ENCODE results near the gene HOXA5.
A peak's percentile ranks its signal among the peaks of the same experiment; 100 is the strongest.

HOXA5 gene

DNA sequence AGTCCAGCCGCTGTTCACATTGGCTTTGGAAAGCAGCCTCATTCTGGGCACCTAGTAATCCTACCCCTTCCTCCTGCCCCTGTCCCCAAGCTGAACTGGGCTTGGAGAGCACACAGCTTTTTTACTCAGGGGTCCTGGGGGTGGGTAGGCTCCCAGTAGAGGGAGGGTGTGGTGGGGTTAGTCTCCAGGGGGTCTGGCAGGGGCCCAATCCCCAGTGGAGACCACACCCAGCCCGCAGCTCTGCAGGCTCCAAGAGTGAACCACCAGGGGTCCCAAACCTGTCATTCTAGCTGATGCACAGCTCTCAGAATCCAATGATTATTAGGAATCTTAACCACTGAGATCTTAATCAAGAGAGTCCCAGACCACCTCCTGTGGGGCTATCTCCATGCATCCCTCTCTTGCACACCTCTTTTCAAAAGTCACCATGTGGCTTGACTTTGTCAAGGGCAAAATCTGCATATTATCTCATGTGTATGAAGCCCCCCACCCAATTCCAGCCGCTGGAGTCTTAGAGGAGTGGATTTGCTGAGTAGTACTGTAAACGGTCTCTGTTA is 38.9 kb upstream of the HOXA5 start (continued):
- TF ChIP-seq ZNF670 (tag by site-specific recombination; IDR thresholded peaks at IDR 0.05; ENCODE audit: low read depth): no peak
- TF ChIP-seq, protein P1, sequence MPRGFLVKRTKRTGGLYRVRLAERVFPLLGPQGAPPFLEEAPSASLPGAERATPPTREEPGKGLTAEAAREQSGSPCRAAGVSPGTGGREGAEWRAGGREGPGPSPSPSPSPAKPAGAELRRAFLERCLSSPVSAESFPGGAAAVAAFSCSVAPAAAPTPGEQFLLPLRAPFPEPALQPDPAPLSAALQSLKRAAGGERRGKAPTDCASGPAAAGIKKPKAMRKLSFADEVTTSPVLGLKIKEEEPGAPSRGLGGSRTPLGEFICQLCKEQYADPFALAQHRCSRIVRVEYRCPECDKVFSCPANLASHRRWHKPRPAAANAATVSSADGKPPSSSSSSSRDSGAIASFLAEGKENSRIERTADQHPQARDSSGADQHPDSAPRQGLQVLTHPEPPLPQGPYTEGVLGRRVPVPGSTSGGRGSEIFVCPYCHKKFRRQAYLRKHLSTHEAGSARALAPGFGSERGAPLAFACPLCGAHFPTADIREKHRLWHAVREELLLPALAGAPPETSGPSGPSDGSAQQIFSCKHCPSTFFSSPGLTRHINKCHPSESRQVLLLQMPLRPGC (tag by site-specific recombination; IDR thresholded peaks at IDR 0.05): no peak
- TF ChIP-seq ZNF768 (tag by site-specific recombination; IDR thresholded peaks at IDR 0.05): no peak
- TF ChIP-seq IKZF3 (tag by site-specific recombination; IDR thresholded peaks at IDR 0.05): peak; percentile 12; the same call in 1 of the 2 replicates
- TF ChIP-seq, protein P2, sequence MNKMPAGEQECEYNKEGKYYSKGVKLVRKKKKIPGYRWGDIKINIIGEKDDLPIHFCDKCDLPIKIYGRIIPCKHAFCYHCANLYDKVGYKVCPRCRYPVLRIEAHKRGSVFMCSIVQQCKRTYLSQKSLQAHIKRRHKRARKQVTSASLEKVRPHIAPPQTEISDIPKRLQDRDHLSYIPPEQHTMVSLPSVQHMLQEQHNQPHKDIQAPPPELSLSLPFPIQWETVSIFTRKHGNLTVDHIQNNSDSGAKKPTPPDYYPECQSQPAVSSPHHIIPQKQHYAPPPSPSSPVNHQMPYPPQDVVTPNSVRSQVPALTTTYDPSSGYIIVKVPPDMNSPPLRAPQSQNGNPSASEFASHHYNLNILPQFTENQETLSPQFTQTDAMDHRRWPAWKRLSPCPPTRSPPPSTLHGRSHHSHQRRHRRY (tag by site-specific recombination; IDR thresholded peaks at IDR 0.05): no peak
- no peak for TF ChIP-seq ZNF837 (tag by site-specific recombination; IDR thresholded peaks at IDR 0.05)
- TF ChIP-seq ZNF433 (tag by site-specific recombination; IDR thresholded peaks at IDR 0.05; ENCODE audit: low read depth): no peak
- TF ChIP-seq, protein P3, sequence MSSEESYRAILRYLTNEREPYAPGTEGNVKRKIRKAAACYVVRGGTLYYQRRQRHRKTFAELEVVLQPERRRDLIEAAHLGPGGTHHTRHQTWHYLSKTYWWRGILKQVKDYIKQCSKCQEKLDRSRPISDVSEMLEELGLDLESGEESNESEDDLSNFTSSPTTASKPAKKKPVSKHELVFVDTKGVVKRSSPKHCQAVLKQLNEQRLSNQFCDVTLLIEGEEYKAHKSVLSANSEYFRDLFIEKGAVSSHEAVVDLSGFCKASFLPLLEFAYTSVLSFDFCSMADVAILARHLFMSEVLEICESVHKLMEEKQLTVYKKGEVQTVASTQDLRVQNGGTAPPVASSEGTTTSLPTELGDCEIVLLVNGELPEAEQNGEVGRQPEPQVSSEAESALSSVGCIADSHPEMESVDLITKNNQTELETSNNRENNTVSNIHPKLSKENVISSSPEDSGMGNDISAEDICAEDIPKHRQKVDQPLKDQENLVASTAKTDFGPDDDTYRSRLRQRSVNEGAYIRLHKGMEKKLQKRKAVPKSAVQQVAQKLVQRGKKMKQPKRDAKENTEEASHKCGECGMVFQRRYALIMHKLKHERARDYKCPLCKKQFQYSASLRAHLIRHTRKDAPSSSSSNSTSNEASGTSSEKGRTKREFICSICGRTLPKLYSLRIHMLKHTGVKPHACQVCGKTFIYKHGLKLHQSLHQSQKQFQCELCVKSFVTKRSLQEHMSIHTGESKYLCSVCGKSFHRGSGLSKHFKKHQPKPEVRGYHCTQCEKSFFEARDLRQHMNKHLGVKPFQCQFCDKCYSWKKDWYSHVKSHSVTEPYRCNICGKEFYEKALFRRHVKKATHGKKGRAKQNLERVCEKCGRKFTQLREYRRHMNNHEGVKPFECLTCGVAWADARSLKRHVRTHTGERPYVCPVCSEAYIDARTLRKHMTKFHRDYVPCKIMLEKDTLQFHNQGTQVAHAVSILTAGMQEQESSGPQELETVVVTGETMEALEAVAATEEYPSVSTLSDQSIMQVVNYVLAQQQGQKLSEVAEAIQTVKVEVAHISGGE (tag by site-specific recombination; conservative IDR thresholded peaks at IDR 0.05; ENCODE audit: low read depth): no peak
- no peak for TF ChIP-seq ZFP41 (tag by site-specific recombination; IDR thresholded peaks at IDR 0.05; ENCODE audit: borderline replicate concordance)
- no peak for TF ChIP-seq ZEB2 (tag by site-specific recombination; IDR thresholded peaks at IDR 0.05)
- TF ChIP-seq, protein P4, sequence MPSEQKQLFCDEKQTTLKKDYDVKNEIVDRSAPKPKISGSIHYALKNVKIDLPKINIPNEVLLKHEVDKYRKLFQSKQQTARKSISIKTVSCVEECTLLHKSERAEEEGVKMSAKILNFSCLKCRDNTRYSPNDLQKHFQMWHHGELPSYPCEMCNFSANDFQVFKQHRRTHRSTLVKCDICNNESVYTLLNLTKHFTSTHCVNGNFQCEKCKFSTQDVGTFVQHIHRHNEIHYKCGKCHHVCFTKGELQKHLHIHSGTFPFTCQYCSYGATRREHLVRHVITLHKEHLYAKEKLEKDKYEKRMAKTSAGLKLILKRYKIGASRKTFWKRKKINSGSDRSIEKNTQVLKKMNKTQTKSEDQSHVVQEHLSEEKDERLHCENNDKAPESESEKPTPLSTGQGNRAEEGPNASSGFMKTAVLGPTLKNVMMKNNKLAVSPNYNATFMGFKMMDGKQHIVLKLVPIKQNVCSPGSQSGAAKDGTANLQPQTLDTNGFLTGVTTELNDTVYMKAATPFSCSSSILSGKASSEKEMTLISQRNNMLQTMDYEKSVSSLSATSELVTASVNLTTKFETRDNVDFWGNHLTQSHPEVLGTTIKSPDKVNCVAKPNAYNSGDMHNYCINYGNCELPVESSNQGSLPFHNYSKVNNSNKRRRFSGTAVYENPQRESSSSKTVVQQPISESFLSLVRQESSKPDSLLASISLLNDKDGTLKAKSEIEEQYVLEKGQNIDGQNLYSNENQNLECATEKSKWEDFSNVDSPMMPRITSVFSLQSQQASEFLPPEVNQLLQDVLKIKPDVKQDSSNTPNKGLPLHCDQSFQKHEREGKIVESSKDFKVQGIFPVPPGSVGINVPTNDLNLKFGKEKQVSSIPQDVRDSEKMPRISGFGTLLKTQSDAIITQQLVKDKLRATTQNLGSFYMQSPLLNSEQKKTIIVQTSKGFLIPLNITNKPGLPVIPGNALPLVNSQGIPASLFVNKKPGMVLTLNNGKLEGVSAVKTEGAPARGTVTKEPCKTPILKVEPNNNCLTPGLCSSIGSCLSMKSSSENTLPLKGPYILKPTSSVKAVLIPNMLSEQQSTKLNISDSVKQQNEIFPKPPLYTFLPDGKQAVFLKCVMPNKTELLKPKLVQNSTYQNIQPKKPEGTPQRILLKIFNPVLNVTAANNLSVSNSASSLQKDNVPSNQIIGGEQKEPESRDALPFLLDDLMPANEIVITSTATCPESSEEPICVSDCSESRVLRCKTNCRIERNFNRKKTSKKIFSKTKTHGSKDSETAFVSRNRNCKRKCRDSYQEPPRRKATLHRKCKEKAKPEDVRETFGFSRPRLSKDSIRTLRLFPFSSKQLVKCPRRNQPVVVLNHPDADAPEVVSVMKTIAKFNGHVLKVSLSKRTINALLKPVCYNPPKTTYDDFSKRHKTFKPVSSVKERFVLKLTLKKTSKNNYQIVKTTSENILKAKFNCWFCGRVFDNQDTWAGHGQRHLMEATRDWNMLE (tag by site-specific recombination; conservative IDR thresholded peaks at IDR 0.05; ENCODE audit: low read depth): no peak
- no peak for TF ChIP-seq ZXDB (tag by site-specific recombination; IDR thresholded peaks at IDR 0.05)
- no peak for TF ChIP-seq ZBTB10 (tag by site-specific recombination; IDR thresholded peaks at IDR 0.05)
- TF ChIP-seq ZSCAN23 (tag by site-specific recombination; IDR thresholded peaks at IDR 0.05): no peak
- no peak for TF ChIP-seq ZNF133 (tag by site-specific recombination; IDR thresholded peaks at IDR 0.05)
- no peak for TF ChIP-seq ZNF155 (tag by site-specific recombination; IDR thresholded peaks at IDR 0.05)
- TF ChIP-seq, protein P5, sequence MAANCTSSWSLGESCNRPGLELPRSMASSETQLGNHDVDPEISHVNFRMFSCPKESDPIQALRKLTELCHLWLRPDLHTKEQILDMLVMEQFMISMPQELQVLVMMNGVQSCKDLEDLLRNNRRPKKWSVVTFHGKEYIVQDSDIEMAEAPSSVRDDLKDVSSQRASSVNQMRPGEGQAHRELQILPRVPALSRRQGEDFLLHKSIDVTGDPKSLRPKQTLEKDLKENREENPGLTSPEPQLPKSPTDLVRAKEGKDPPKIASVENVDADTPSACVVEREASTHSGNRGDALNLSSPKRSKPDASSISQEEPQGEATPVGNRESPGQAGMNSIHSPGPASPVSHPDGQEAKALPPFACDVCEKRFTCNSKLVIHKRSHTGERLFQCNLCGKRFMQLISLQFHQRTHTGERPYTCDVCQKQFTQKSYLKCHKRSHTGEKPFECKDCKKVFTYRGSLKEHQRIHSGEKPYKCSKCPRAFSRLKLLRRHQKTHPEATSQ (tag by site-specific recombination; IDR thresholded peaks at IDR 0.05): no peak
- no peak for TF ChIP-seq ZNF302 (tag by site-specific recombination; IDR thresholded peaks at IDR 0.05; ENCODE audit: low read depth)
- no peak for TF ChIP-seq ZNF366 (tag by site-specific recombination; conservative IDR thresholded peaks at IDR 0.05)
- TF ChIP-seq HOXC10 (CRISPR knock-in tag; IDR thresholded peaks at IDR 0.05): no peak
- no peak for TF ChIP-seq ZNF555 (tag by site-specific recombination; conservative IDR thresholded peaks at IDR 0.05)
- no peak for TF ChIP-seq PRDM6 (tag by site-specific recombination; IDR thresholded peaks at IDR 0.05)
